Transverse colon (tissue), 4 donors: Measurements from ENCODE around the gene STK11. TPM values are rescaled to one million over a fixed set of nuclear protein-coding genes. Genes with fewer than 3 reads are reported as not detected.

ENCODE experiments used
- DNase-seq: peaks from one replicate; pipeline ENCODE4 v3.0.0-alpha.2; 2019
- H3K27ac ChIP-seq, 4 donors: fragments of 200-600 bp; sonication (generic); 2 replicates each; pipeline ENCODE4 v1.5.1; 2016 to 2018; ENCODE audit warnings: inconsistent platforms in 4 of 4
- H3K27me3 ChIP-seq: fragments of 200-600 bp; sonication (generic); 2 replicates; pipeline ENCODE4 v1.5.1; 2017; ENCODE audit warnings: inconsistent platforms
- H3K36me3 ChIP-seq, 4 donors: fragments of 200-600 bp; sonication (generic); 2 replicates each; pipeline ENCODE4 v1.5.1; 2017 to 2019; ENCODE audit warnings: inconsistent platforms in 4 of 4
- H3K4me1 ChIP-seq, 4 donors: fragments of 200-600 bp; sonication (generic); 2 replicates each; pipeline ENCODE4 v1.5.1; 2017 to 2020; ENCODE audit warnings: inconsistent platforms in 4 of 4
- H3K4me3 ChIP-seq, 4 donors: fragments of 200-600 bp; sonication (generic); 1 replicate in 1 of 4; 2 replicates in 3 of 4; pipeline versions ENCODE4 v1.5.1 to v1.6.1; 2017 to 2019; ENCODE audit warnings: inconsistent platforms in 4 of 4
- H3K9me3 ChIP-seq, 2 donors: fragments of 200-600 bp; sonication (generic); 2 replicates each; pipeline ENCODE4 v1.5.1; 2017 to 2019; ENCODE audit warnings: inconsistent platforms in 2 of 2
- EP300 ChIP-seq: sonication (generic); formaldehyde crosslinking; IDR thresholded peaks from one replicate; pipeline ENCODE4 v1.6.1; 2017; ENCODE audit warnings: antibody characterized with exemption, low read depth
- POLR2A ChIP-seq: fragments of 450-650 bp; IDR thresholded peaks from one replicate; pipeline ENCODE4 v1.6.1; 2016; ENCODE audit warnings: antibody characterized with exemption, mild to moderate bottlenecking, moderate library complexity
- POLR2AphosphoS5 ChIP-seq, 3 donors: sonication (generic); formaldehyde crosslinking; IDR thresholded peaks; one replicate each; pipeline ENCODE4 v1.6.1; 2016; ENCODE audit warnings: antibody characterized with exemption in 3 of 3
- WGBS, 2 donors: methylation state at CpG; one replicate each; pipeline ENCODE4 v1.1.5; 2018; ENCODE audit warnings: low coverage in 1 of 2; 5-methylcytosine and 5-hydroxymethylcytosine counted together
- in situ Hi-C, 4 donors: fragments of 200-750 bp; cut with MboI; loops; one replicate each; pipeline versions ENCODE4 v1.15.0 to v1.15.1; 2017; ENCODE audit warnings: low sequenced_read_pairs in 3 of 4, low pct_ligation_motif_present in 1 of 4, low pct_unique_long_range_greater_than_20kb in 1 of 4
- intact Hi-C: fragments of 100-400 bp; cut with DNase I; formaldehyde crosslinking; loops from one replicate; pipeline ENCODE4 v1.15.1; 2023; ENCODE audit warnings: low total_unique reads
- total RNA-seq, 4 donors: library from RNA; depleted of rRNA; stranded (reverse); fragments of >200 nt; gene quantifications; one replicate each; pipeline ENCODE4 v1.1.0, GENCODE V29; 2016
- TF ChIP-seq, protein P1 (sequence below), 5 experiments: fragments of 200-600 bp in 3 of 5; fragments of 450-650 bp in 2 of 5; sonication (generic) in 3 of 5; IDR thresholded peaks; 1 replicate in 2 of 5; 2 replicates in 3 of 5; pipeline ENCODE4 v1.5.1; 2016 to 2017; ENCODE audit warnings: antibody characterized with exemption in 5 of 5, inconsistent platforms in 3 of 5, mild to moderate bottlenecking in 2 of 5, moderate library complexity in 1 of 5

Gene STK11
- total RNA-seq, 4 donors from 2014 or later, result 93.7 to 152 (median 103) TPM

DNA sequence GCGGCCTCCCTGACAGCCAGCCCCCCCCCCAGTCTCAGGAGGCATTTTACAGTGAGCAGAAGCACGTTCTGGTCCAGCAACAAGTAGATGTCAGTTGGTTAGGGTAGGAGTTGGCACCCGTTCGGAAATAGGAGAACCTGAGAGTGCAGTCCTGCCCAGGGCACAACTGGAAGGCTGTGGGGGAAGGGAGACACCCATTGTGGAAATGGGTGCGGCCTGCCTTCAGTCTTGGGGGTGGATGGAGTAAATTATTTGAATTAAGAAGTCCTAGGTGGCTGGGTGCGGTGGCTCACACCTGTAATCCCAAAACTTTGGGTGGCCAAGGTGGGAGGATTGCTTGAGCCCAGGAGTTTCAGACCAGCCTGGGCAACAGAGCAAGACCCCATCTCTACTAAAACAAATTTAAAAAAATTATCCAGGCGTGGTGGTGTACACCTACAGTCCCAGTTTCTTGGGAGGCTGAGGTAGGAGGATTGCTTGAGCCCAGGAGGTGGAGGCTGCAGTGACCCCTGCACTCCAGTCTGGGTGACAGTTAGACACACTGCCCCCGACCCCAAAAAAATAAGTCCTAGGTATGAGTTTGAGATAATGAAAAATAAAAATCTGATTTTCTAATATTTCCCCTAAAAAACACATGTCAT, 64.8 kb downstream of the STK11 start:
- no peak for DNase-seq

DNA sequence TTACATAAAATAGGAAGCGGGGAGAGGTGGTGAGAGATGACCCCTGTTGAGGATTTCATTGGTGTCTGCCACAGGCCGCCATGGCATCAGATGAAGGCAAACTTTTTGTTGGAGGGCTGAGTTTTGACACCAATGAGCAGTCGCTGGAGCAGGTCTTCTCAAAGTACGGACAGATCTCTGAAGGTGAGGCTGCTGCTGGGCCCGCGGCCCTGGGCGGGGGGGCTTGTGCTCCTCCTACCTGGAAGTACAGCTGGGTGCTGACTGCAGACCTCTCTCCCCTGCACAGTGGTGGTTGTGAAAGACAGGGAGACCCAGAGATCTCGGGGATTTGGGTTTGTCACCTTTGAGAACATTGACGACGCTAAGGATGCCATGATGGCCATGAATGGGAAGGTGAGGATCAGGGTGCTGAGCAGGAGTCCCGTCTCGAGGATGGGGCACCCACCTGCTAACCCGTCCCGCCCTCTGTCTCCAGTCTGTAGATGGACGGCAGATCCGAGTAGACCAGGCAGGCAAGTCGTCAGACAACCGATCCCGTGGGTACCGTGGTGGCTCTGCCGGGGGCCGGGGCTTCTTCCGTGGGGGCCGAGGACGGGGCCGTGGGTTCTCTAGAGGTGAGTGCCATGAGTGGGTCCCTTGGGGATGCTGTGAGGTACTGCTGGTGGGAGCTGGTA, 65.4 kb downstream of the STK11 start:
- in situ Hi-C loops (no loop called here), intact Hi-C loops (no loop called here)
- Histone ChIP-seq H3K27me3 (no peaks in the 10 kb centered on the region), H3K9me3 (no peaks in the 10 kb centered on the region), H3K27ac (peak overlapping the region; percentile 98 to 100 (median 100)), H3K4me1 (peaks cover 67 to 84% (median 80%) of the 10 kb centered on the region in 4 donors), H3K36me3 (peaks cover 0 to 28% (median 13%) of the 10 kb centered on the region in 4 donors), H3K4me3 (peak overlapping the region in 3 of 4 donors; percentile 71 to 85 (median 76))
- DNase-seq, result no peak
- WGBS, 2 donors, result 46 to 94% methylated on average over 2 to 24 of the region's 26 CpGs
- TF ChIP-seq POLR2A, result no peak
- TF ChIP-seq EP300, result no peak
- no peak for TF ChIP-seq POLR2AphosphoS5 (IDR thresholded peaks at IDR 0.05)

More for the DNA sequence above, 64.8 kb downstream of the STK11 start:
- Histone ChIP-seq H3K4me3 (peak overlapping the region; percentile 71 to 85 (median 74)), H3K36me3 (peaks cover 0 to 28% (median 13%) of the 10 kb centered on the region in 4 donors), H3K4me1 (peaks cover 73 to 89% (median 86%) of the 10 kb centered on the region in 4 donors), H3K27me3 (no peaks in the 10 kb centered on the region), H3K9me3 (no peaks in the 10 kb centered on the region), H3K27ac (peak overlapping the region; percentile 98 to 100 (median 100))
- intact Hi-C loops (no loop called here), in situ Hi-C loops (no loop called here)
- TF ChIP-seq POLR2A (no peak), EP300 (no peak), POLR2AphosphoS5 (IDR thresholded peaks at IDR 0.05) (no peak)
- TF ChIP-seq, protein P1, sequence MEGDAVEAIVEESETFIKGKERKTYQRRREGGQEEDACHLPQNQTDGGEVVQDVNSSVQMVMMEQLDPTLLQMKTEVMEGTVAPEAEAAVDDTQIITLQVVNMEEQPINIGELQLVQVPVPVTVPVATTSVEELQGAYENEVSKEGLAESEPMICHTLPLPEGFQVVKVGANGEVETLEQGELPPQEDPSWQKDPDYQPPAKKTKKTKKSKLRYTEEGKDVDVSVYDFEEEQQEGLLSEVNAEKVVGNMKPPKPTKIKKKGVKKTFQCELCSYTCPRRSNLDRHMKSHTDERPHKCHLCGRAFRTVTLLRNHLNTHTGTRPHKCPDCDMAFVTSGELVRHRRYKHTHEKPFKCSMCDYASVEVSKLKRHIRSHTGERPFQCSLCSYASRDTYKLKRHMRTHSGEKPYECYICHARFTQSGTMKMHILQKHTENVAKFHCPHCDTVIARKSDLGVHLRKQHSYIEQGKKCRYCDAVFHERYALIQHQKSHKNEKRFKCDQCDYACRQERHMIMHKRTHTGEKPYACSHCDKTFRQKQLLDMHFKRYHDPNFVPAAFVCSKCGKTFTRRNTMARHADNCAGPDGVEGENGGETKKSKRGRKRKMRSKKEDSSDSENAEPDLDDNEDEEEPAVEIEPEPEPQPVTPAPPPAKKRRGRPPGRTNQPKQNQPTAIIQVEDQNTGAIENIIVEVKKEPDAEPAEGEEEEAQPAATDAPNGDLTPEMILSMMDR (IDR thresholded peaks at IDR 0.05), result no peak
- WGBS, 2 donors, result 14 to 24% methylated on average over 2 to 8 of the region's 8 CpGs

DNA sequence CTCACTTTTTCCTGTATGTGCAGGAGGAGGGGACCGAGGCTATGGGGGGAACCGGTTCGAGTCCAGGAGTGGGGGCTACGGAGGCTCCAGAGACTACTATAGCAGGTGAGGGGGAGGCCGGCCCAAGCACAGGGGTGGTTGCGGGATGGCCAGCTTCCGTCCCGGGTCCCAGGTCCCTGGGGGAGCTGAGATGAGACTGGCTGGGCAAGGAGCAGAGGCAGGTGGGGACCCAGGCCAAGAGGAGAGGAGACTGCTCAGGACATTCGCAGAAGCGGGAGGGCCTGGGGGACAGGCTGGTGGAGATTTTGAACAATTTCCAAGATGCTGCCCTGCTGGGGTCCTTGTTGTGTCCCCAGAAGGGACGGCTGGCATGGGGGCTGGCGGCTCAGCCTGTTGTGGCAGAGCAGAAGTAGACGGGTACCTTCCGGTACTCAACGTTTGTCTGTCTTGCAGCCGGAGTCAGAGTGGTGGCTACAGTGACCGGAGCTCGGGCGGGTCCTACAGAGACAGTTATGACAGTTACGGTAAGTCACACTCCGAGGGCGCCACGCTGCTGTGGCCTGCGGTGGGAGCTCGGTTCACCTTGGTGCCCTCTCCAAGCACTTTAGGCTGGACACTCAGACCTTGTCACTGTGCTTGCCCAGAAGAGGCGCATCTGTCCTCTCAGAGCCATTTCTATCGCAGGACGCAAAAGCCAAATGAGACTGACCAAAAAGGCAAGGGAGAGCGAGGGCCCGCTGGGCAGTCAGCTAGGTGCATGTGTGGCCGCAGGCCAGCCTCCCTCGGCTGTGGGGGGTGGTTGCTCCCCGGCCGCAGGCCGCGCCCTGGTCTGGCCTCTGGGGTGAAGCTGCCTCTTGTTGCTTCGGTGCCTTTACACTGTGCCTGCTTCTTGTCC, 66.2 kb downstream of the STK11 start:
- peak overlapping the region; percentile 98 to 100 (median 100) for H3K27ac ChIP-seq

More for the DNA sequence above, 66.2 kb downstream of the STK11 start:
- intact Hi-C loops, result no loop called here
- 69 to 100% methylated on average over 5 to 37 of the region's 37 CpGs for WGBS, 2 donors
- TF ChIP-seq POLR2AphosphoS5 (IDR thresholded peaks at IDR 0.05), result no peak
- no peak for TF ChIP-seq EP300
- TF ChIP-seq, protein P1 (IDR thresholded peaks at IDR 0.05), result no peak
- no peak for TF ChIP-seq POLR2A
- no peak for DNase-seq
- peaks cover 72 to 84% (median 80%) of the 10 kb centered on the region in 4 donors for H3K4me1 ChIP-seq
- in situ Hi-C loops, result no loop called here
- peaks cover 0 to 28% (median 13%) of the 10 kb centered on the region in 4 donors for H3K36me3 ChIP-seq
- no peaks in the 10 kb centered on the region for H3K27me3 ChIP-seq
- H3K9me3 ChIP-seq, result no peaks in the 10 kb centered on the region
- H3K4me3 ChIP-seq, result peak overlapping the region in 1 of 4 donors; percentile 71
